Measurements from ENCODE around the gene NEDD9.

GRCh38 chr6:11152581-11152980, 79.9 kb downstream of the NEDD9 start:
- TF ChIP-seq, protein P1, sequence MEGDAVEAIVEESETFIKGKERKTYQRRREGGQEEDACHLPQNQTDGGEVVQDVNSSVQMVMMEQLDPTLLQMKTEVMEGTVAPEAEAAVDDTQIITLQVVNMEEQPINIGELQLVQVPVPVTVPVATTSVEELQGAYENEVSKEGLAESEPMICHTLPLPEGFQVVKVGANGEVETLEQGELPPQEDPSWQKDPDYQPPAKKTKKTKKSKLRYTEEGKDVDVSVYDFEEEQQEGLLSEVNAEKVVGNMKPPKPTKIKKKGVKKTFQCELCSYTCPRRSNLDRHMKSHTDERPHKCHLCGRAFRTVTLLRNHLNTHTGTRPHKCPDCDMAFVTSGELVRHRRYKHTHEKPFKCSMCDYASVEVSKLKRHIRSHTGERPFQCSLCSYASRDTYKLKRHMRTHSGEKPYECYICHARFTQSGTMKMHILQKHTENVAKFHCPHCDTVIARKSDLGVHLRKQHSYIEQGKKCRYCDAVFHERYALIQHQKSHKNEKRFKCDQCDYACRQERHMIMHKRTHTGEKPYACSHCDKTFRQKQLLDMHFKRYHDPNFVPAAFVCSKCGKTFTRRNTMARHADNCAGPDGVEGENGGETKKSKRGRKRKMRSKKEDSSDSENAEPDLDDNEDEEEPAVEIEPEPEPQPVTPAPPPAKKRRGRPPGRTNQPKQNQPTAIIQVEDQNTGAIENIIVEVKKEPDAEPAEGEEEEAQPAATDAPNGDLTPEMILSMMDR (conservative IDR thresholded peaks at IDR 0.05 in 1 of 2, IDR thresholded peaks at IDR 0.05 in 1 of 2; ENCODE audit: low read depth in 1 of 2, low read length in 2 of 2) = no peak
- no peak for TF ChIP-seq EZH2 (IDR thresholded peaks at IDR 0.05; ENCODE audit: low read length, missing control alignments)

Data from fibroblast of lung (primary cell).